Keratinocyte (primary cell): ENCODE results near the gene PKP4. TPM values are rescaled to one million over a fixed set of nuclear protein-coding genes. Genes with fewer than 3 reads are reported as not detected.

Source experiments
- DNase-seq: peaks from one replicate; pipeline ENCODE4 v3.0.0-alpha.2; 2011; ENCODE audit warnings: low read depth, missing footprints, low spot score
- FAIRE-seq: peaks from 2 replicates; lab custom pipeline; 2011; peaks lifted over from hg19 to GRCh38; lab: Jason Lieb, UNC
- H2AFZ ChIP-seq: 2 replicates; pipeline ENCODE4 v1.6.0; 2012; ENCODE audit warnings: low read length, control low read depth, inconsistent platforms; ENCODE audit not compliant: control insufficient read depth
- H3K27ac ChIP-seq: 2 replicates; pipeline ENCODE4 v1.5.1; 2011; ENCODE audit warnings: low read length; ENCODE audit not compliant: control insufficient read depth, insufficient read depth
- H3K27me3 ChIP-seq: 3 replicates; pipeline ENCODE4 v1.6.0; 2011; ENCODE audit warnings: low read length; ENCODE audit not compliant: control insufficient read depth, insufficient read depth; ENCODE audit errors: extremely low read depth
- H3K36me3 ChIP-seq, 2 experiments: 2 replicates in 1 of 2; 3 replicates in 1 of 2; pipeline ENCODE4 v1.5.1; 2011; ENCODE audit warnings: low read length in 2 of 2, mild to moderate bottlenecking in 1 of 2; ENCODE audit not compliant: control insufficient read depth in 2 of 2, insufficient read depth in 2 of 2; ENCODE audit errors: extremely low read depth in 1 of 2
- H3K4me1 ChIP-seq: 3 replicates; pipeline ENCODE4 v1.5.1; 2011; ENCODE audit warnings: low read length; ENCODE audit not compliant: control insufficient read depth, insufficient read depth; ENCODE audit errors: extremely low read depth
- H3K4me2 ChIP-seq: 3 replicates; pipeline ENCODE4 v1.6.0; 2011; ENCODE audit warnings: low read depth, low read length; ENCODE audit not compliant: control insufficient read depth, insufficient read depth; ENCODE audit errors: extremely low read depth
- H3K4me3 ChIP-seq, 3 experiments: fragments of 200-600 bp in 1 of 3; sonication (generic) in 1 of 3; 2 replicates in 2 of 3; 3 replicates in 1 of 3; pipeline ENCODE4 v1.5.1; 2011 to 2016; ENCODE audit warnings: low read length in 3 of 3, mild to moderate bottlenecking in 3 of 3, control low read depth in 2 of 3, inconsistent platforms in 1 of 3, low read depth in 1 of 3, mixed read lengths in 1 of 3, mixed run types in 1 of 3, moderate library complexity in 1 of 3; ENCODE audit not compliant: control insufficient read depth in 2 of 3, insufficient read depth in 2 of 3; ENCODE audit errors: extremely low read depth in 1 of 3
- H3K79me2 ChIP-seq: 2 replicates; pipeline ENCODE4 v1.6.0; 2012; ENCODE audit warnings: low read length; ENCODE audit not compliant: control insufficient read depth, insufficient read depth
- H3K9ac ChIP-seq: 3 replicates; pipeline ENCODE4 v1.6.0; 2011; ENCODE audit warnings: low read length; ENCODE audit not compliant: control insufficient read depth, insufficient read depth; ENCODE audit errors: extremely low read depth
- H3K9me1 ChIP-seq: 3 replicates; pipeline ENCODE4 v1.6.0; 2011; ENCODE audit warnings: low read length; ENCODE audit not compliant: control insufficient read depth, insufficient read depth; ENCODE audit errors: extremely low read depth
- H3K9me3 ChIP-seq: 2 replicates; pipeline ENCODE4 v1.5.1; 2012; ENCODE audit warnings: low read depth, low read length; ENCODE audit not compliant: control insufficient read depth
- H4K20me1 ChIP-seq: 3 replicates; pipeline ENCODE4 v1.6.0; 2011; ENCODE audit warnings: low read length; ENCODE audit not compliant: control insufficient read depth, insufficient read depth; ENCODE audit errors: extremely low read depth
- CTCF ChIP-seq, 3 experiments: IDR thresholded peaks in 1 of 3; conservative IDR thresholded peaks in 1 of 3; optimal IDR thresholded peaks in 1 of 3; 2 replicates in 2 of 3; 3 replicates in 1 of 3; pipeline versions ENCODE3 to v1.5.1; 2011; ENCODE audit warnings: low read length in 3 of 3, mild to moderate bottlenecking in 3 of 3, moderate library complexity in 2 of 3, control low read depth in 1 of 3, inconsistent platforms in 1 of 3; ENCODE audit not compliant: insufficient read depth in 2 of 3; ENCODE audit errors: extremely low read depth in 1 of 3
- EZH2 ChIP-seq: IDR thresholded peaks from one replicate; pipeline ENCODE4 v1.6.1; 2012; ENCODE audit warnings: inconsistent platforms, mild to moderate bottlenecking, low read length, moderate library complexity
- dilution Hi-C: fragments of 300-500 bp; cut with MboI; formaldehyde crosslinking; loops from one replicate; pipeline ENCODE4 v1.7.0; 2020; ENCODE audit warnings: low sequenced_read_pairs; ENCODE audit not compliant: extremely low pct_ligation_motif_present
- polyA plus RNA-seq, 5 experiments: library from polyadenylated mRNA; depleted of rRNA in 3 of 5; stranded (reverse) in 3 of 5; stranded (forward) in 1 of 5; unstranded in 1 of 5; fragments of >200 nt; gene quantifications; 1 replicate in 1 of 5; 2 replicates in 3 of 5; 3 replicates in 1 of 5; pipeline versions ENCODE4 v1.2.1 to v1.2.3, GENCODE V29; 2011 to 2012; ENCODE audit warnings: missing spikeins in 2 of 5, low read depth in 1 of 5, low replicate concordance in 1 of 5

Gene PKP4
- polyA plus RNA-seq, 1 donor (not counting 4 experiments of a cell fraction or from before 2014, with no cell fraction given), result 43.8 TPM

- Histone ChIP-seq H3K36me3 (peaks cover 31 to 32% of the 10 kb centered on the region in 2 experiments), H3K79me2 (no peaks in the 10 kb centered on the region), H4K20me1 (peaks cover 3% of the 10 kb centered on the region), H3K4me3 (no peak overlapping the region), H3K9me3 (no peaks in the 10 kb centered on the region), H3K27ac (no peak overlapping the region), H2AFZ (no peak overlapping the region), H3K9ac (no peak overlapping the region), H3K4me2 (no peak overlapping the region), H3K27me3 (no peaks in the 10 kb centered on the region), H3K9me1 (no peaks in the 10 kb centered on the region), H3K4me1 (no peaks in the 10 kb centered on the region)
- dilution Hi-C loops, result no loop called here
- FAIRE-seq, result no peak
- no peak for TF ChIP-seq CTCF (optimal IDR thresholded peaks at IDR 0.05 in 1 of 3, IDR thresholded peaks at IDR 0.05 in 1 of 3, conservative IDR thresholded peaks at IDR 0.05 in 1 of 3; ENCODE audit: extremely low read depth in 1 of 3, insufficient read depth in 2 of 3, low read length in 3 of 3)
- TF ChIP-seq EZH2, result no peak
- DNase-seq, result no peak
These were observed 202.7 kb downstream of the PKP4 start for GRCh38 chr2:158659483-158659882.

GRCh38 chr2:158661231-158661630 lies 204.5 kb downstream of the PKP4 start:
- Histone ChIP-seq H3K9me3 (no peaks in the 10 kb centered on the region), H3K9me1 (no peaks in the 10 kb centered on the region), H3K27me3 (no peaks in the 10 kb centered on the region), H3K9ac (no peak overlapping the region), H3K4me1 (no peaks in the 10 kb centered on the region), H3K79me2 (no peaks in the 10 kb centered on the region), H3K4me3 (no peak overlapping the region), H3K27ac (no peak overlapping the region), H3K4me2 (no peak overlapping the region), H4K20me1 (peaks cover 3% of the 10 kb centered on the region), H3K36me3 (peaks cover 28 to 32% of the 10 kb centered on the region in 2 experiments), H2AFZ (no peak overlapping the region)
- dilution Hi-C loops, result no loop called here
- TF ChIP-seq CTCF (optimal IDR thresholded peaks at IDR 0.05 in 1 of 3, IDR thresholded peaks at IDR 0.05 in 1 of 3, conservative IDR thresholded peaks at IDR 0.05 in 1 of 3; ENCODE audit: extremely low read depth in 1 of 3, insufficient read depth in 2 of 3, low read length in 3 of 3), result no peak
- no peak for TF ChIP-seq EZH2
- no peak for FAIRE-seq
- no peak for DNase-seq
